AG08396 (cell line): ENCODE data around the gene NME7.

ENCODE experiments used
- DNase-seq: peaks from one replicate; pipeline ENCODE4 v3.0.0; 2012; ENCODE audit warnings: low spot score, mixed read lengths

NME7 gene

GRCh38 chr1:169151338-169151837 is 216.2 kb downstream of the NME7 start:
- no peak for DNase-seq

DNA sequence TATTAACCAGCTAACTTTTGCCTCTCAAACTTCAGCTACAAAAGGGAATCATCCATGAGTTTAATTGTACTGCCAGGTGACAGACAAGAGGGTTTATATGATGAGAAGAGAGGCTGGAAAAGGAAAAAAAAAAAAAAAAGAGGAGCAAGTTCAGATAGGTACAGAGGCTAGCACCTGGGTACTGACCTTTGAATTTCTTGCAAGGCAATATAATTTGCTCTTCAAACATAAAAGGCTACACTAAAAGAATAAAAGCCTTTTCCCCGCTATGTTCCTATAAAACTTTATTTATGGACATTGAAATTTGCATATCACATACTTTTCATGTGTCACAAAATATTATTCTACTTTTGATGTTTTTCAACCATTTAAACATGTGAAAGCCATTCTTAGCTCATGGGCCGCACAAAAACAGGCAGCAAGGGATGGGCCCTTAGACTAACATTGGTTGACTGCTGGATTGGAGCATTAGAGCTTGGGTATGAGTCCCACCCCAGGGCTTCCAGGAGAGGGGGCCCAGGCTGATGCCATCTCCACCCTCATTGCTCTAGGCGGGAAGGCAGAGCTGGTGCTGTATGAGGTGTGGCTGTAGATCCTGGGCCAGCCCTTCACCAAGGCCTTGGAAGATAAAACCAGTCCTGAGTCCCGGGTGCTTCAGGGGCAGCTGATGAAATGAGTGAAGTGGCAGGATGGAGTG is 216.8 kb downstream of the NME7 start:
- no peak for DNase-seq

DNA sequence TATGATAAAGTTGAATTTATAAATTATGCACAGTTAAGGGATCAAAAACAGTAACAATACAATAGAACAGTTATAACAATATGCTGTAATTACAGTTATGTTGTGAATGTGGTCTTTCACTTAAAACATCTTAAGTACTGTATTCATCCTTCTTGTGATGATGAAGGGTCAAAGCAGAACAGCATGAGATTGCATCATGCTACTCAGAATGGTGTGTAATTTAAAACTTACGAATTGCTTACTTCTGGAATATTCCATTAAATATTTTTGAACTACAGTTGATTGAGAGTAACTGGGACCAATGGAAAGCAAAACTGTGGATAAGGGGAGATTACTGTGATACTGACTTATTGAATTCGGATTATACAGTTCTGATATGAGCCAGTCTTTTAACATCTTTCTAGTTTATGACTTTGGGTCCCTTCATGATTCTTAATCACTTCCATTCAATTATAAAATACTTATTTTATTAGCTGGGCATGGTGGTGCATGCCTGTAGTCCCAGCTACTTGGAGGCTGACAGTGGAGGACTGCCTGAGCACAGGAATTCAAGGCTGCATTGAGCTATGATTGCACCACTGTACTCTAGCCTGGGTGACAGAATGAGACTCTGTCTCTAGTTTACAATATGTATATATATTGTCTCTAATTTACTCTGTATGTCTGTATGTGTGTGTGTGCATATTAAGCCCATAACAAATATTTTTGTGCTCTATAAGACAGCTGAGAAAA is 217.9 kb downstream of the NME7 start:
- no peak for DNase-seq

- no peak for DNase-seq
Observed at GRCh38 chr1:169148472-169149252, 218.9 kb downstream of the NME7 start.

GRCh38 chr1:169146576-169147214 is 220.9 kb downstream of the NME7 start:
- no peak for DNase-seq

DNA sequence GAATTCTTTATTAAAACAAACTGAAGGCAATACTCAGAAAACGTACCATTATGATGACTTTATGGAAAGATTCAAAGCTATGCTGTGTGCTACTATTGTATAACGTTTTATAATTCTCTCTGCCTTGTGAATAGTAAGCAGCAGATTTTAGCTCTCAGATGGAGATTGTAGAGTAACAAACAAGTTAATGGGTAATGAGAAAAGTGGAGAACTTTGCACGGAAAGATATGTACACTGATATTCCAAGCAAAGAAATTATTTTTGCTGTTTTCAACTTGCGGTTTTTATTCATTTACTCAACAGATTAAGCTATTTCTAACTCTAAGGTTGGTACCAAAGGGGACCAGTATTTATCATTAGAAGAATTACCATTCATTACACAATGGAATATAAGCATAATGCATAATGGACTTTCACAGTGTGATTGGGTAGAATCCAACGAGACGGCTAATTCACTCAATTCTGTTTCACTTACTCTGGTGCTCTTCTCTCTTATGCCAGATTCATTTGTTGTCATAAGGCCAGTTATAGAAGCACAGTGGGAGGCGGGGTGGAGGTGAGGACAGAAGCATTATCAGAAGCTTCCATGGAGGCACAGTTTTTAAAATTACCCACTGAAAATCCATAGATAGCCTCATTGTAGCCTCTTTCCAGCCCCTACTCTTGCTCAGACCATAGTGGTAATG is 222.5 kb downstream of the NME7 start:
- DNase-seq, result no peak

DNA sequence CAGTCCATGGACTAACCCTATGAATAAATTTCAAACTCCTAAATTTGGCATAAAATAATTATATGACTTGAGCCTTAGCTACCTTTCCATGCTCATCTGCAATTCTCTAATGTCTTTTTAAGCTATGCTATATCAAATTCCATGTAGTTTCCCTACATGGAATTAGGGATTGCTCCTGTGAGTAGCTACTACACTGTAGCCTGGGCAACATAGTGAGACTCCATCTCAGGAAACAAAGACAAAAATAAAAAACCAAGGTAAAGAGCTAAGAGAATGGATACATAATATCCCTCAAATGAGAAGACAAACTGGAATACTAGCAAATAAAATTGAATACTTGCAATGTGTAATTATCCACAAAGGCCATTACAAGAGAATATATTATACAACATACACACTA is 223.6 kb downstream of the NME7 start:
- DNase-seq, result no peak

- DNase-seq, result no peak
Observed at GRCh38 chr1:169143346-169143745, 224.3 kb downstream of the NME7 start.

DNA sequence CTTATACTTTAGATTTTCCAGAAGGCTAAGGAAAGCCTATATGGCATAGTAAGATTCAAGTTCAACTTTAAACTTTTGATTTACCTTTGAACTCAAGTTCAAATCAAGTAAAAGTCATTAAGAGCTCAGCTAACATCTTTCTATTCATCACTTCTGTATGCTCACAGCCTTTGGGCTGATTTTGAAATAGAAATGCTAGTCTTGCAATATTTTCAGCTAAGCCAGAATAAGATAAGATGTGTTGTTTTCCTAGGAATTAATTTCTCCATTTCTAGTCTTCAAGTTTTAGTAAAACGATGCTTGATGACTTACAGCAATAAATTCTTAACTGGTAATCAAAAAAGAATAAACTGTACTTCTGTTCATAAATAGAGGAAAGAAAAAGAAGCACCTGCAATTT is 225.5 kb downstream of the NME7 start:
- DNase-seq, result no peak

GRCh38 chr1:169141356-169141755 is 226.2 kb downstream of the NME7 start:
- no peak for DNase-seq

- no peak for DNase-seq
Observed at GRCh38 chr1:169138866-169139670, 228.5 kb downstream of the NME7 start.

DNA sequence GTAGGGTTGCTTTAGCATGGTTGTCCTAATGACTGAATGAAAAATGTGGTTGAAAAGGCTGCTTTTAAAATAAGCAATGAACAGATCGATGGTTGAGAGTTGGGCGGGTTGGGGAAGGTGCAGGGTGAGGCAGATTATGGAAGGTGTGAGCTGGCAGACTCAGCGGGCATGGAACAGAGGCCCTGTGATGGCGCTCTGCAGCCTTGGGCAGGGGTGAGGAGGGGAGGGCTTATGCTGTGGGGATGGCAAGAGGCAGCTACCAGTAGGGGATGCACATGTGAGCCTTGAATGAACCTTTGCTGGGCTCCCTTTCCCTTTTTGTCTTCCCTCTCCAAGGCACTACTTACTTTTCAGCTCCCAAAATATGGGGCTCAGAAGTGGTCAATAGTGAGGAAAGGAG is 230.2 kb downstream of the NME7 start:
- DNase-seq, result no peak

DNA sequence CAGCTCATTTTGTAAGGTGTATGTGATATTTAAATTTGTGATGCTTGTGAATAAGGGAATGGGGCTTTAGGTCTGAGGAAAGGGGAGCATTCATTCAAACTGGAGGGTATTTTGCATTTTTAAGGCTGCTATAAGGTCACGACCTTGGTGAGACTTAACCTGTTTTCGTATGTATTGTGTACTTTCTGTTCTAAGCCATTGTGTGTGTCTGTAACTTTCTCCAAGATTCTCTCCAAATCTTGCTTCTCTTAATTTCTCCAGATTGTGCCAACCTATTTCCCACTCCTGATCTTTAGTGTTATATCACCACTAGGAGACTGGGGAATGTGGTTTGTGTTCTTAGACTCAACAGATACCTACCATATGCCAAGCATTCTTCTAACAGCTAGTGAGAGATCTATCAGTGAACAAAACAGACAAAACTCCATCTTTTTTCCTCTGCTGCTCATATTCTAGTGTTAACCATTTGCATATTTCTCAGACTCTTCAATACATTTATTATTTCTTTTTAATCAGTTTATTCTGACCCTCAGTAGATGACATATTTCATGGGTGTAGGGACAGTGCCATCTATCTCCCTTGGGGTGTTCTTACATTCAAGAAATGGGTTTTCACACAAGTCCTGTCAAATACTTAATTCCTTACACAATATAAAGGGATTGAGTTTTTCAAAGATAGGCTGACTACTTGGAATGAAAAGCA is 233.6 kb downstream of the NME7 start:
- no peak for DNase-seq

DNA sequence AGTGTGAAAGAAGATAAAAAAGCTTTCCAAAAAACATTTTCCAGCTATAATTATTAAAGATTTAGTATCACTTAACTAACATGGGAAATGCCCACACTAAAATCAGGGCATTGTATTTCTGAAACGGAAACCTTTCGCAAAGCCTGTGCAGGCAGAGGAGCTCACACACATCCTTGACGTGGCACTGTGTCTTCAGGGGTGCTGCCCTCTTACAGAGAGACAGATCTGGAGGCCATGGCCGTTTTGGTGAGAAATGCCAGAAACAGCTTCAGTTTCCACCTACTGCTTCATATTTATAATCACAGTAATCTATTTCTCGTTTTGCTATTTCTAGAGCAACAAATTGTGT is 234.4 kb downstream of the NME7 start:
- DNase-seq, result no peak

DNA sequence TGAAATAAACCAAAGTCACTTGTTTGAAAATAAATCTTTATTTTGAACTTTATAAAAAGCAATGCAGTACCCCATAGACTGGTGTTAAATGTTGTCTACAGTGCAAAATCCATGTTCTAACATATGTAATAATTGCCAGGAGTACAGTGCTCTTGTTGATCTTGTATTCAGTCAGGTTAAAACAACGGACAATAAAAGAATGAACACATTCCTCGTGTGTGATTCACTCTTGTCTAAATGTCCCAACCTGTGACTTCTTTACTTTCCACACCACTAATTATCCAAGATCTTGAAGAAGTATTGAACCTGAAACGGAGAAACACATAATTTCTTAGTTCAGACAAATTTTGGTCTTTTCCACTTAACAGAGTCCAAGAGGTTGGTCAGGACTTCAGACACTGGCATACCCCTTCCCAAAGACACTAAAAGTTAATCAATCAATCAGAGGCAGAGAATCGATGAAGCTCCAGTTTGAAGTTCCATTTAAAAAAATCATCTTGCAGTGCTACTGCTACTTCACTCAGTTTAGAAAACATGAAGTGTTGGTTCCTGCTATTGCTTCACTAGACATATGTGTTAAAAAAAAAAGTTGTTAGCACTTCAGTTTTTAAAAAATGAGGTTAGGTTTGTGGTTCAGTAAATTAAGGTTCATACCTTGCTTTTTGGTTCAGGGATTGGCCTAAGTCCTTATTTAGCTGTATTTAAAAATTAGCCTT is 234.9 kb downstream of the NME7 start:
- no peak for DNase-seq

DNA sequence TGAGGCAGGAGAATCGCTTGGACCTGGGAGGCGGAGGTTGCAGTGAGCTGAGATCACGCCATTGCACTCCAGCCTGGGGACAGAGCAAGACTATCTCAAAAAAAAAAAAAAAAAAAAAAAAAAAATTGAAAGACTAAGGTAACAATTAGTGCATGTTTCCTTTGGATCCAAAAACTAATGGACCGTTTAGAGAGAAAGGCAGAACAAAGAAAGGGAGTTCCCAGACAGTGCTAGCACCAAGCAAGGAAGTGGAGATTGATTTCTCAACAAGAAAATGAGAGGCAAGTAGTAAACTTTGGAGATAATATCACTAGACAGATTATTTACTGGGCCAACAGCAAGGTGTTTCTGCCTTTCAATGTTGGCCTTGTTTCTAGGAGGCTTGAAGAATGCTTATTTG is 236.9 kb downstream of the NME7 start:
- no peak for DNase-seq

GRCh38 chr1:169129109-169129784 is 238.3 kb downstream of the NME7 start:
- DNase-seq, result no peak

GRCh38 chr1:169128562-169128961 is 239.0 kb downstream of the NME7 start:
- DNase-seq, result no peak

- DNase-seq, result no peak
Observed at GRCh38 chr1:169127305-169127704, 240.3 kb downstream of the NME7 start.
